Skeletal muscle tissue (tissue), 4 donors: Measurements from ENCODE around the gene STOML2. TPM values are rescaled to one million over a fixed set of nuclear protein-coding genes. Genes with fewer than 3 reads are reported as not detected.
A peak's percentile ranks its signal among the peaks of the same experiment; 100 is the strongest.

Experiments
- H3K27ac ChIP-seq: one replicate; pipeline ENCODE4 v1.7.0; 2013; ENCODE audit warnings: mild to moderate bottlenecking, low read depth, low read length, inconsistent platforms
- H3K27me3 ChIP-seq, 3 donors: one replicate each; pipeline ENCODE4 v1.7.0; 2013; ENCODE audit warnings: low read length in 3 of 3; ENCODE audit not compliant: control insufficient read depth in 3 of 3, insufficient read depth in 3 of 3
- H3K36me3 ChIP-seq, 3 donors: one replicate each; pipeline ENCODE4 v1.7.0; 2013; ENCODE audit warnings: low read length in 3 of 3; ENCODE audit not compliant: control insufficient read depth in 3 of 3, insufficient read depth in 3 of 3
- H3K4me1 ChIP-seq, 3 donors: one replicate each; pipeline ENCODE4 v1.7.0; 2013; ENCODE audit warnings: low read length in 3 of 3, mild to moderate bottlenecking in 3 of 3; ENCODE audit not compliant: control insufficient read depth in 3 of 3, insufficient read depth in 3 of 3
- H3K4me3 ChIP-seq, 3 donors: one replicate each; pipeline ENCODE4 v1.7.0; 2013; ENCODE audit warnings: low read length in 3 of 3
- H3K9ac ChIP-seq, 3 donors: one replicate each; pipeline ENCODE4 v1.7.0; 2013; ENCODE audit warnings: low read length in 3 of 3, mild to moderate bottlenecking in 3 of 3, moderate library complexity in 2 of 3, low read depth in 1 of 3
- H3K9me3 ChIP-seq, 3 donors: one replicate each; pipeline ENCODE4 v1.7.0; 2013; ENCODE audit warnings: low read length in 3 of 3; ENCODE audit not compliant: control insufficient read depth in 3 of 3
- total RNA-seq: library from RNA; depleted of rRNA; stranded (reverse); fragments of >200 nt; gene quantifications from one replicate; pipeline ENCODE4 v1.2.3, GENCODE V29; 2014
- donor health status: Osteomylitis.

STOML2 gene
- total RNA-seq, 1 donor from 2014 or later = 93.9 TPM

GRCh38 chr9:35056571-35057270, 46.2 kb downstream of the STOML2 start:
- Histone ChIP-seq H3K4me3 (no peak overlapping the region), H3K27ac (no peak overlapping the region), H3K9ac (no peak overlapping the region), H3K27me3 (no peaks in the 10 kb centered on the region), H3K36me3 (peaks cover 59 to 78% (median 70%) of the 10 kb centered on the region in 3 donors), H3K4me1 (no peaks in the 10 kb centered on the region), H3K9me3 (no peaks in the 10 kb centered on the region)

GRCh38 chr9:35054871-35055644, 47.9 kb downstream of the STOML2 start:
- Histone ChIP-seq H3K27me3 (no peaks in the 10 kb centered on the region), H3K4me1 (peaks cover 7 to 9% (median 8%) of the 10 kb centered on the region in 3 donors), H3K27ac (no peak overlapping the region), H3K9me3 (no peaks in the 10 kb centered on the region), H3K36me3 (peaks cover 42 to 61% (median 57%) of the 10 kb centered on the region in 3 donors), H3K9ac (no peak overlapping the region), H3K4me3 (no peak overlapping the region)

GRCh38 chr9:35054185-35054835, 48.6 kb downstream of the STOML2 start:
- no peak overlapping the region for H3K9ac ChIP-seq
- H3K27ac ChIP-seq = no peak overlapping the region
- no peak overlapping the region for H3K4me3 ChIP-seq
- H3K4me1 ChIP-seq = peaks cover 7 to 9% (median 8%) of the 10 kb centered on the region in 3 donors
- H3K27me3 ChIP-seq = no peaks in the 10 kb centered on the region
- H3K9me3 ChIP-seq = no peaks in the 10 kb centered on the region
- H3K36me3 ChIP-seq = peaks cover 35 to 55% (median 55%) of the 10 kb centered on the region in 3 donors

- Histone ChIP-seq H3K9ac (peak overlapping the region in 2 of 3 donors; percentile 28 to 58), H3K4me3 (no peak overlapping the region), H3K27ac (peak overlapping the region; percentile 39), H3K9me3 (no peaks in the 10 kb centered on the region), H3K27me3 (no peaks in the 10 kb centered on the region), H3K36me3 (peaks cover 15 to 38% (median 32%) of the 10 kb centered on the region in 3 donors), H3K4me1 (peaks cover 7 to 9% (median 8%) of the 10 kb centered on the region in 3 donors)
Observed at GRCh38 chr9:35051069-35051967, 51.6 kb downstream of the STOML2 start.

Other genes with a start within 250 kb of the STOML2 start
- under 0.01 TPM for gene PHF24, start 144.8 kb downstream of the STOML2 start, total RNA-seq
- gene DNAJB5, start 113.4 kb downstream of the STOML2 start, total RNA-seq = 14.1 TPM
- 212 TPM for gene VCP, start 30.5 kb downstream of the STOML2 start, total RNA-seq
- 14.6 TPM for gene FANCG, start 23.2 kb downstream of the STOML2 start, total RNA-seq
- gene PIGO, start 6.5 kb downstream of the STOML2 start, total RNA-seq = 6.3 TPM
- gene ATOSB, start 12.7 kb upstream of the STOML2 start, total RNA-seq = 4.7 TPM
- gene UNC13B, start 58.9 kb upstream of the STOML2 start, total RNA-seq = 16.2 TPM